ENCODE data around the gene FAM163A. TPM values are rescaled to one million over a fixed set of nuclear protein-coding genes. Genes with fewer than 3 reads are reported as not detected.
A peak's percentile ranks its signal among the peaks of the same experiment; 100 is the strongest.

FAM163A gene
- total RNA-seq, 1 experiment from 2014 or later = not detected

DNA sequence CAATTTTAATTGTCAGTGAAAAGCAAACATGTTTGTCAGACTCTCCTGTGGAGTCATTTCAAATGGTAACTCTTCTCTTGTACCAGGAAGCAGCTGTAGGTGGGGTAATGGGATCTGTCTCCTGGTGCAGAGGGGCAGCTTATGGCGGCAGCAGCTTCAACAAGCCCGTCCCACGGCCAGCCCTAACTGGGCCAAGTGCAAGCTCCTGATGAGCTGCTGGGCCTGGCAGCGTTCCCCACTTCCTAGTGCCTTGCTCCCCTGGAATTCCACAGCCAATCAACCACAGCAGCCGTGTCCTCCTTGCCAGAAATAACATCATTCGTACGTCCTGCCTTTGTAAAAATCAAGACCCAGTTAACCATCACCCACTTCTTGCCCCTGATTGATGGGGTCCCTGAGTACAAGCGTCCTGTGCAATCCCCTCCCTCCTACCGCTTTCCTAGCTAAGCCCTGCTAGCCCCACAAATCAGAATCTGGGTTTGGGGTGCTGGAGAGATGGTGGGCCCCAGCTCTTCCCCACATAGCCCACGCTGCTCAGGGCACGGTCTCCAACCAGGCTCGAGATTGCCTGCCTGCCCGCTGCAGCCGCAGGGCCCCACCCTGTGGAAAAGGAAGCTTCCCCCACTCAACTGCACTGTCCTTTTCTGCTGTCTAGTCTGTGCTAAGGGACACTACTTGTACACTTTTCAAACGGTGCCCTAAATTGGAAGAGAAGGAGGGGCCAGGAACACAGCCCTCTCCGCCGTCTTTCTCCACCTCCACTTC, 73.3 kb downstream of the FAM163A start:
- H3K4me1 Mint-ChIP-seq (ENCODE audit: insufficient read depth, unreplicated experiment) = peaks cover 20% of the 10 kb centered on the region
- ChIA-PET CTCF (interaction anchor here (1.2 to 20.7 kb wide), 12 partner anchors 7 to 387 kb away, joined by 3 to 2115 read pairs (median 42); partner anchors contain the start of gene FAM163A), POLR2A (no interaction called here)
- peaks cover 4% of the 10 kb centered on the region for H3K36me3 Mint-ChIP-seq (ENCODE audit: insufficient read depth, unreplicated experiment)
- intact Hi-C loops (cut with micrococcal nuclease) = no loop called here
- peaks cover 38% of the 10 kb centered on the region for H3K27me3 Mint-ChIP-seq (ENCODE audit: insufficient read depth, unreplicated experiment)
- H3K27ac Mint-ChIP-seq (ENCODE audit: low read depth, unreplicated experiment) = no peak overlapping the region
- H3K4me3 Mint-ChIP-seq (ENCODE audit: unreplicated experiment) = peak overlapping the region; percentile 77
- DNase-seq (ENCODE audit: unreplicated experiment) = no peak
- no peak for TF ChIP-seq CTCF (IDR thresholded peaks at IDR 0.05; ENCODE audit: unreplicated experiment)
- BruUV-seq (replicated peaks) = no TSS peak
- no peaks in the 10 kb centered on the region for H3K9me3 Mint-ChIP-seq (ENCODE audit: unreplicated experiment)

- DNase-seq (ENCODE audit: unreplicated experiment) = no peak
- POLR2A ChIA-PET = no interaction called here
- Mint-ChIP-seq H3K27ac (ENCODE audit: low read depth, unreplicated experiment) (no peak overlapping the region), H3K4me3 (ENCODE audit: unreplicated experiment) (no peak overlapping the region), H3K4me1 (ENCODE audit: insufficient read depth, unreplicated experiment) (peaks cover 20% of the 10 kb centered on the region), H3K9me3 (ENCODE audit: unreplicated experiment) (no peaks in the 10 kb centered on the region), H3K36me3 (ENCODE audit: insufficient read depth, unreplicated experiment) (no peaks in the 10 kb centered on the region), H3K27me3 (ENCODE audit: insufficient read depth, unreplicated experiment) (peaks cover 31% of the 10 kb centered on the region)
- BruUV-seq (replicated peaks) = no TSS peak
- no peak for TF ChIP-seq CTCF (IDR thresholded peaks at IDR 0.05; ENCODE audit: unreplicated experiment)
- intact Hi-C loops (cut with micrococcal nuclease) = no loop called here
- CTCF ChIA-PET = interaction anchor here (0.6 to 20.7 kb wide), 13 partner anchors 8 to 1439 kb away, joined by 3 to 2115 read pairs (median 25); partner anchors contain the start of gene FAM163A
Observed at GRCh38 chr1:179817056-179817455, 74.0 kb downstream of the FAM163A start.

- Mint-ChIP-seq H3K9me3 (ENCODE audit: unreplicated experiment) (no peaks in the 10 kb centered on the region), H3K27ac (ENCODE audit: low read depth, unreplicated experiment) (no peak overlapping the region), H3K36me3 (ENCODE audit: insufficient read depth, unreplicated experiment) (no peaks in the 10 kb centered on the region), H3K27me3 (ENCODE audit: insufficient read depth, unreplicated experiment) (peaks cover 24% of the 10 kb centered on the region), H3K4me3 (ENCODE audit: unreplicated experiment) (no peak overlapping the region), H3K4me1 (ENCODE audit: insufficient read depth, unreplicated experiment) (peaks cover 20% of the 10 kb centered on the region)
- intact Hi-C loops (cut with micrococcal nuclease) = no loop called here
- no peak for TF ChIP-seq CTCF (IDR thresholded peaks at IDR 0.05; ENCODE audit: unreplicated experiment)
- CTCF ChIA-PET = interaction anchor here (0.6 to 20.7 kb wide), 10 partner anchors 8 to 376 kb away, joined by 3 to 2115 read pairs (median 6); partner anchors contain the start of gene FAM163A
- POLR2A ChIA-PET = interaction anchor here (1.6 kb wide), 1 partner anchor 11 kb away, joined by 6 read pairs; no protein-coding TSS in a partner anchor
- no TSS peak for BruUV-seq (replicated peaks)
- DNase-seq (ENCODE audit: unreplicated experiment) = no peak
Observed at GRCh38 chr1:179817789-179818188, 74.7 kb downstream of the FAM163A start.

GRCh38 chr1:179818260-179818659, 75.2 kb downstream of the FAM163A start:
- TF ChIP-seq CTCF (IDR thresholded peaks at IDR 0.05; ENCODE audit: unreplicated experiment) = no peak
- no peaks in the 10 kb centered on the region for H3K9me3 Mint-ChIP-seq (ENCODE audit: unreplicated experiment)
- peaks cover 20% of the 10 kb centered on the region for H3K4me1 Mint-ChIP-seq (ENCODE audit: insufficient read depth, unreplicated experiment)
- no TSS peak for BruUV-seq (replicated peaks)
- H3K27ac Mint-ChIP-seq (ENCODE audit: low read depth, unreplicated experiment) = no peak overlapping the region
- H3K4me3 Mint-ChIP-seq (ENCODE audit: unreplicated experiment) = no peak overlapping the region
- DNase-seq (ENCODE audit: unreplicated experiment) = no peak
- peaks cover 19% of the 10 kb centered on the region for H3K27me3 Mint-ChIP-seq (ENCODE audit: insufficient read depth, unreplicated experiment)
- H3K36me3 Mint-ChIP-seq (ENCODE audit: insufficient read depth, unreplicated experiment) = no peaks in the 10 kb centered on the region
- ChIA-PET CTCF (interaction anchor here (0.6 to 20.7 kb wide), 8 partner anchors 9 to 702 kb away, joined by 3 to 2115 read pairs (median 4); partner anchors contain the start of gene FAM163A), POLR2A (interaction anchor here (1.3 to 1.6 kb wide), 2 partner anchors 11 to 58 kb away, joined by 3 to 6 read pairs; no protein-coding TSS in a partner anchor)
- intact Hi-C loops (cut with micrococcal nuclease) = no loop called here

All from MCF 10A (cell line).